NCI-H146 (cell line): ENCODE measurements around the gene LRIG2.
"Not testable (repeated sequence)": the region's sequence is repeated elsewhere in the genome, so short reads cannot be mapped to it uniquely, and the experiment has no call there.

Experiments used
- DNase-seq: peaks from one replicate; lab custom pipeline; 2025; lab: John Stamatoyannopoulos, UW

Gene LRIG2

GRCh38 chr1:113063456-113063855 lies 9.5 kb upstream of the LRIG2 start:
- not testable (repeated sequence) for DNase-seq

GRCh38 chr1:113072141-113072756 lies 749 bp upstream of the LRIG2 start:
- DNase-seq, result peak; percentile 12

- DNase-seq, result no peak
These were observed 517 bp downstream of the LRIG2 start for GRCh38 chr1:113073479-113073950.

- DNase-seq, result no peak
These were observed 1.2 kb downstream of the LRIG2 start for GRCh38 chr1:113074237-113074636.

GRCh38 chr1:113077978-113078377 lies 5.0 kb downstream of the LRIG2 start:
- DNase-seq, result not testable (repeated sequence)

GRCh38 chr1:113086541-113086940 lies 13.5 kb downstream of the LRIG2 start:
- no peak for DNase-seq

GRCh38 chr1:113088972-113089371 lies 16.0 kb downstream of the LRIG2 start:
- no peak for DNase-seq

GRCh38 chr1:113090051-113090450 lies 17.1 kb downstream of the LRIG2 start:
- DNase-seq, result no peak

- no peak for DNase-seq
These were observed 19.1 kb downstream of the LRIG2 start for GRCh38 chr1:113091988-113092594.

GRCh38 chr1:113094506-113094905 lies 21.5 kb downstream of the LRIG2 start:
- DNase-seq, result no peak

- no peak for DNase-seq
These were observed 22.9 kb downstream of the LRIG2 start for GRCh38 chr1:113095790-113096455.

- DNase-seq, result no peak
These were observed 23.5 kb downstream of the LRIG2 start for GRCh38 chr1:113096493-113096892.

- DNase-seq, result no peak
These were observed 28.6 kb downstream of the LRIG2 start for GRCh38 chr1:113101588-113101987.

- no peak for DNase-seq
These were observed 30.1 kb downstream of the LRIG2 start for GRCh38 chr1:113103048-113103447.

- DNase-seq, result no peak
These were observed 31.0 kb downstream of the LRIG2 start for GRCh38 chr1:113103977-113104376.

- DNase-seq, result no peak
These were observed 33.9 kb downstream of the LRIG2 start for GRCh38 chr1:113106910-113107309.

- DNase-seq, result no peak
These were observed 37.0 kb downstream of the LRIG2 start for GRCh38 chr1:113109908-113110554.

GRCh38 chr1:113118266-113118665 lies 45.3 kb downstream of the LRIG2 start:
- no peak for DNase-seq

- no peak for DNase-seq
These were observed 50.7 kb downstream of the LRIG2 start for GRCh38 chr1:113123737-113124136.

- DNase-seq, result no peak
These were observed 51.4 kb downstream of the LRIG2 start for GRCh38 chr1:113124366-113124765.

- DNase-seq, result no peak
These were observed 52.5 kb downstream of the LRIG2 start for GRCh38 chr1:113125517-113125916.

- DNase-seq, result no peak
These were observed 53.2 kb downstream of the LRIG2 start for GRCh38 chr1:113126207-113126606.

- no peak for DNase-seq
These were observed 55.1 kb downstream of the LRIG2 start for GRCh38 chr1:113128116-113128515.
